CD8-positive, alpha-beta memory T cell (primary cell): ENCODE results near the gene PLPPR5. TPM values are rescaled to one million over a fixed set of nuclear protein-coding genes. Genes with fewer than 3 reads are reported as not detected.

Source experiments
- CTCF ChIA-PET: fragments of 350-600 bp; sonication (Branson Sonifier 250); formaldehyde crosslinking; loops from one replicate; lab custom pipeline; 2021; ENCODE audit warnings: antibody characterized with exemption; lab: Charles Lee
- POLR2A ChIA-PET: fragments of 350-600 bp; sonication (Branson Sonifier 250); formaldehyde crosslinking; loops from one replicate; lab custom pipeline; 2021; ENCODE audit warnings: antibody characterized with exemption; lab: Charles Lee
- DNase-seq, 5 donors: peaks; one replicate each; pipeline versions ENCODE4 v3.0.0 to v3.0.0-alpha.2; 2020 to 2022; ENCODE audit warnings: mixed read lengths in 1 of 5
- H3K27ac ChIP-seq: one replicate; pipeline ENCODE4 v1.7.0; 2013; ENCODE audit warnings: low read depth, mild to moderate bottlenecking, low read length, moderate library complexity
- H3K27me3 ChIP-seq: 2 replicates; pipeline ENCODE4 v1.7.0; 2013; ENCODE audit warnings: low read length, mild to moderate bottlenecking; ENCODE audit not compliant: insufficient read depth, poor library complexity, severe bottlenecking
- H3K36me3 ChIP-seq: 2 replicates; pipeline ENCODE4 v1.7.0; 2013; ENCODE audit warnings: mild to moderate bottlenecking, low read length, moderate library complexity; ENCODE audit not compliant: insufficient read depth
- H3K4me1 ChIP-seq: 2 replicates; pipeline ENCODE4 v1.7.0; 2013; ENCODE audit warnings: mild to moderate bottlenecking, low read length, moderate library complexity; ENCODE audit not compliant: insufficient read depth
- H3K4me3 ChIP-seq: 2 replicates; pipeline ENCODE4 v1.7.0; 2013; ENCODE audit warnings: mild to moderate bottlenecking, low read length
- H3K9me3 ChIP-seq: 2 replicates; pipeline ENCODE4 v1.7.0; 2013; ENCODE audit warnings: mild to moderate bottlenecking, low read length
- H3K27ac Mint-ChIP-seq, 8 donors: one replicate each; pipeline ENCODE4 v1.8.0; 2020 to 2021; ENCODE audit warnings: mixed read lengths in 8 of 8, mild to moderate bottlenecking in 6 of 8, inconsistent platforms in 3 of 8, moderate library complexity in 3 of 8
- H3K27me3 Mint-ChIP-seq, 2 donors: one replicate each; pipeline ENCODE4 v1.8.0; 2020 to 2021; ENCODE audit warnings: mixed read lengths in 2 of 2, mild to moderate bottlenecking in 1 of 2, moderate library complexity in 1 of 2
- H3K36me3 Mint-ChIP-seq, 3 donors: one replicate each; pipeline ENCODE4 v1.8.0; 2020 to 2021; ENCODE audit warnings: mixed read lengths in 3 of 3, inconsistent platforms in 1 of 3, mild to moderate bottlenecking in 1 of 3
- H3K4me1 Mint-ChIP-seq, 3 donors: one replicate each; pipeline ENCODE4 v1.8.0; 2020 to 2021; ENCODE audit warnings: mixed read lengths in 3 of 3, inconsistent platforms in 1 of 3, mild to moderate bottlenecking in 1 of 3
- H3K4me3 Mint-ChIP-seq, 7 donors: one replicate each; pipeline ENCODE4 v1.8.0; 2020 to 2021; ENCODE audit warnings: mixed read lengths in 7 of 7, mild to moderate bottlenecking in 6 of 7, moderate library complexity in 4 of 7, inconsistent platforms in 2 of 7
- H3K9me3 Mint-ChIP-seq, 5 donors: one replicate each; pipeline ENCODE4 v1.8.0; 2020 to 2022; ENCODE audit warnings: mixed read lengths in 5 of 5, mild to moderate bottlenecking in 3 of 5, moderate library complexity in 2 of 5, inconsistent platforms in 1 of 5
- polyA plus RNA-seq: library from polyadenylated mRNA; unstranded; fragments of 300-500 nt; fragmentation: Illumina TruSeq; gene quantifications from one replicate; pipeline ENCODE4 v1.2.3, GENCODE V29; 2021
- total RNA-seq, 2 experiments: library from RNA; stranded (reverse); gene quantifications; one replicate each; pipeline ENCODE4 v1.2.3, GENCODE V29; 2021

Gene PLPPR5
- total and polyA plus RNA-seq, 3 experiments from 2014 or later = not detected

DNA sequence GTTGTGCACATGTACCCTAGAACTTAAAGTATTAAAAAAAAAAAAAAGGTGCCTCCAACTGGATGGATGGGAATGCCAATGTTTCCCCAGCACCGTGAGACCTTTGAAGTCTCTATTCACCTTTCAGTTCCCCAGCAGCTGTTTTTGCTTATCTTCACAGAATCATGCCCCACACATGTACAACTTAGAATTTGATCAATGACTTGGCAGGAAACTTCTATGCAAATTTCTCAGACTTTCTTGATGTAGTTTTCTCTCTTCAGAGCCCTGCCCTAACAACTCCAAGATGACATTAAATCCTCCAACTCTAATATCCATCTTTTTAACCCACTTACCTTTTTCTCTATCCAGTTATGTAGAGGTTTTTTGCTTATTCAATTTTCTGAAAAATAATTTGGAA lies 144.3 kb downstream of the PLPPR5 start:
- Mint-ChIP-seq H3K36me3 (peaks cover 0 to 19% (median 0%) of the 10 kb centered on the region in 3 donors), H3K27ac (no peak overlapping the region), H3K9me3 (peaks cover 0 to 3% (median 2%) of the 10 kb centered on the region in 5 donors), H3K27me3 (peaks cover 0 to 2% of the 10 kb centered on the region in 2 donors), H3K4me3 (no peak overlapping the region), H3K4me1 (peaks cover 6 to 13% (median 8%) of the 10 kb centered on the region in 3 donors)
- ChIA-PET POLR2A (no interaction called here), CTCF (no interaction called here)
- Histone ChIP-seq H3K9me3 (no peaks in the 10 kb centered on the region), H3K4me3 (no peak overlapping the region), H3K4me1 (no peaks in the 10 kb centered on the region), H3K36me3 (no peaks in the 10 kb centered on the region), H3K27me3 (no peaks in the 10 kb centered on the region), H3K27ac (no peak overlapping the region)
- no peak for DNase-seq

DNA sequence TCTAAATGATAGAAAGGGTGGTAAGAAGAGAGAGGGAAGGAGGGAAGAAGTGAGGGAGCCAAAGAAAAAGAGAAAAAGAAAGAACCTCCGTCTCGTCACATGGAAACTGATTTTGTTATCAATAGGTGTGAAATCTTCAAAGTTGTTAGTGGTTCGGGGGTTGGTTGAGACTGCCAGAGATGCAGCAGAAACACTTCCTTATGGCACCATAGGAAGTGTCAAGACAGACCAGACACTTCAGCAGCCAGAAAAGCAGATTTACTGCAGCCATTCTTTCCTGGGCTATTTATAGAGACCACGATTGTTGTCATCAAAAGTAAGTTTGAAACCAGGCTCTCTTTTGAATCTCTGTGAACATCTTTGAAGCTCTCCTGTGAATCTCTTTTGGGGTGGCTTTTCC lies 150.5 kb downstream of the PLPPR5 start:
- Mint-ChIP-seq H3K4me3 (no peak overlapping the region), H3K9me3 (no peaks in the 10 kb centered on the region), H3K27ac (no peak overlapping the region), H3K36me3 (no peaks in the 10 kb centered on the region), H3K4me1 (peaks cover 21 to 27% (median 22%) of the 10 kb centered on the region in 3 donors), H3K27me3 (no peaks in the 10 kb centered on the region)
- no peaks in the 10 kb centered on the region for H3K36me3 ChIP-seq
- H3K4me3 ChIP-seq = no peak overlapping the region
- H3K4me1 ChIP-seq = peaks cover 36% of the 10 kb centered on the region
- H3K27ac ChIP-seq = no peak overlapping the region
- peak in 3 of 5 donors; percentile 14 to 49 (median 41) for DNase-seq
- ChIA-PET POLR2A (no interaction called here), CTCF (no interaction called here)
- H3K27me3 ChIP-seq = no peaks in the 10 kb centered on the region
- no peaks in the 10 kb centered on the region for H3K9me3 ChIP-seq

DNA sequence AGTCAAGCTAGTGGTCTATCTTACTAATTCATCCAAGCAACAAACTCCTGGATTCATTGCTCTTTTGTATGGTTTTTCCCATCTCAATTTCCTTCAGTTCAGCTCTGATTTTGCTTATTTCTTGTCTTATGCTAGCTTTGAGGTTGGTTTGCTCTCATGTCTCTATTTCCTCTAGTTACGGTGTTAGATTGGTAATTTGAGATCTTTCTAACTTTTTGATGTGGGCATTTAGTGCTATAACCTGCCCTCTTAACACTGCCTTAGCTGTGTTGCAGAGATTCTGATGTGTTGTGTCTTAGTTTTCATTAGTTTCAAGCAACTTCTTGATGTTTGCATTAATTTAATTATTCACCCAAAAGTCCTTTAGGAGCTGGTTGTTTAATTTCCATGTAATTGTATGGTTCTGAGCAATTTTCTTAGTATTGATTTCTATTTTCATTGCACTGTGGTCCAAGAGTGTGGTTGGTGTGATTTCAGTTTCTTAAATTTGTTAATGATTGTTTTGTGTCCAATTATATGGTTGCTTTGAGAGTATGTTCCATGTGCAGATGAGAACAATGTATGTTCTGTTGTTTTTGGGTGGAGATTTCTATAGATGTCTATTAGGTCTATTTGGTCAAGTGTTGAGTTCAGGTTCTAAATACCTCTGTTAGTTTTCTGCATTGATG lies 154.6 kb downstream of the PLPPR5 start:
- DNase-seq = peak in 2 of 5 donors; percentile 23
- H3K36me3 ChIP-seq = no peaks in the 10 kb centered on the region
- H3K27ac ChIP-seq = no peak overlapping the region
- peak overlapping the region in 6 of 8 donors; percentile 1 to 82 (median 69) for H3K27ac Mint-ChIP-seq
- no peaks in the 10 kb centered on the region for H3K27me3 ChIP-seq
- ChIA-PET CTCF (interaction anchor here (1.2 to 1.7 kb wide), 2 partner anchors 10 to 56 kb away, joined by 3 to 4 read pairs; no protein-coding TSS in a partner anchor), POLR2A (interaction anchor here (0.5 kb wide), 1 partner anchor 126 kb away, joined by 6 read pairs; no protein-coding TSS in a partner anchor)
- H3K4me1 ChIP-seq = peaks cover 37% of the 10 kb centered on the region
- no peaks in the 10 kb centered on the region for H3K9me3 Mint-ChIP-seq
- no peak overlapping the region for H3K4me3 ChIP-seq
- H3K36me3 Mint-ChIP-seq = peaks cover 0 to 9% (median 0%) of the 10 kb centered on the region in 3 donors
- peaks cover 16 to 26% (median 26%) of the 10 kb centered on the region in 3 donors for H3K4me1 Mint-ChIP-seq
- peak overlapping the region in 6 of 7 donors; percentile 12 to 74 (median 50) for H3K4me3 Mint-ChIP-seq
- no peaks in the 10 kb centered on the region for H3K9me3 ChIP-seq
- peaks cover 0 to 1% of the 10 kb centered on the region in 2 donors for H3K27me3 Mint-ChIP-seq

DNA sequence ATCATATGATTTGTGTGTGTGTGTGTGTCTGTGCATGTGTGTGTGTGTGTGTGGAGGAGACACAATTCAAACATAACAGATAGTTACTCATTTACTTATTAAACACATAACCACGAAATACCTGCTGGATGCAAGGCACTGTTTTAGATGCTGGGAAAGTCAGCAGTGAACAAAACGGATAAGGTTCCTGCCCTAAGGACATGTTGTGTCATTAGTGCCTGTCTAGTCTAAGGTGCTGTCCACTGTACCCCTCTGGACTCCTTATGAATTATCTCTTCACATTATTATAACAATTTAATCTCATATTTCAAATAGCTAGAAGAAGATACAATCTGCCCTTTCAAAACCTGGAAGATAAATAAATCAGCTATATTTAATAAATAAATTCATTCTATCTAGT lies 162.4 kb downstream of the PLPPR5 start:
- H3K27ac ChIP-seq = no peak overlapping the region

More for the DNA sequence above, 162.4 kb downstream of the PLPPR5 start:
- peaks cover 10 to 16% (median 16%) of the 10 kb centered on the region in 3 donors for H3K4me1 Mint-ChIP-seq
- Histone ChIP-seq H3K4me3 (no peak overlapping the region), H3K4me1 (no peaks in the 10 kb centered on the region), H3K36me3 (no peaks in the 10 kb centered on the region), H3K9me3 (no peaks in the 10 kb centered on the region), H3K27me3 (no peaks in the 10 kb centered on the region)
- POLR2A ChIA-PET = no interaction called here
- no peak for DNase-seq
- peaks cover 0 to 8% (median 2%) of the 10 kb centered on the region in 3 donors for H3K36me3 Mint-ChIP-seq
- CTCF ChIA-PET = no interaction called here
- no peak overlapping the region for H3K27ac Mint-ChIP-seq
- no peak overlapping the region for H3K4me3 Mint-ChIP-seq
- H3K27me3 Mint-ChIP-seq = peaks cover 0 to 2% of the 10 kb centered on the region in 2 donors
- H3K9me3 Mint-ChIP-seq = no peaks in the 10 kb centered on the region
